HL-60 (cell line): ENCODE results near the gene STAM.

Source experiments
- GABPA ChIP-seq: IDR thresholded peaks from 2 replicates; pipeline ENCODE4 v1.6.1; 2012; ENCODE audit warnings: low read depth
- POLR2AphosphoS5 ChIP-seq: IDR thresholded peaks from 2 replicates; pipeline ENCODE4 v1.6.1; 2012; ENCODE audit warnings: low read depth
- SPI1 ChIP-seq: IDR thresholded peaks from 2 replicates; pipeline ENCODE4 v1.6.1; 2012; ENCODE audit warnings: low read depth, mild to moderate bottlenecking, borderline replicate concordance
- TF ChIP-seq, protein P1 (sequence below): IDR thresholded peaks from one replicate; pipeline ENCODE4 v1.5.1; 2011; ENCODE audit warnings: low read length, control low read depth, inconsistent platforms; ENCODE audit not compliant: insufficient read depth
- TF ChIP-seq, protein P2 (sequence below): IDR thresholded peaks from 2 replicates; pipeline ENCODE4 v1.6.1; 2012; ENCODE audit warnings: low read depth; ENCODE audit not compliant: insufficient replicate concordance

DNA sequence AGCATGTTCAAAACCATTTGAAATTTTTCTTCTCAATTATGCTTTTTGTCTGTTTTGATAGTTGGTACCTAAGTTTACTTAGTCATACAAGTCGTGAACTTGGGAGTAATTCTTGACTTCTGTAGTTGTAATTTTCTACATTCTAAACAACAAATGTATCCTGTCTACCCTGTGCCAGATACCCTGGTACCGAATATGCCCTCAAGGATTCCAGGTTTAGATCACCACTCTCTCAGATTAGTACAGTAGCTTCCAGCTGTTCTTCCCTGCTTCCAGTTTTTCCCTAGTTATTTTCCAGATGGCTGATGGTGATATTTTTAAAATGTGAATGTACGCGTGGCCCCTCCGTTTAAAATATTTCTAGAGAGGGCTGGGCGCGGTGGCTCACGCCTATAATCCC is 6.5 kb downstream of the STAM start:
- TF ChIP-seq POLR2AphosphoS5 = no peak
- TF ChIP-seq, protein P1, sequence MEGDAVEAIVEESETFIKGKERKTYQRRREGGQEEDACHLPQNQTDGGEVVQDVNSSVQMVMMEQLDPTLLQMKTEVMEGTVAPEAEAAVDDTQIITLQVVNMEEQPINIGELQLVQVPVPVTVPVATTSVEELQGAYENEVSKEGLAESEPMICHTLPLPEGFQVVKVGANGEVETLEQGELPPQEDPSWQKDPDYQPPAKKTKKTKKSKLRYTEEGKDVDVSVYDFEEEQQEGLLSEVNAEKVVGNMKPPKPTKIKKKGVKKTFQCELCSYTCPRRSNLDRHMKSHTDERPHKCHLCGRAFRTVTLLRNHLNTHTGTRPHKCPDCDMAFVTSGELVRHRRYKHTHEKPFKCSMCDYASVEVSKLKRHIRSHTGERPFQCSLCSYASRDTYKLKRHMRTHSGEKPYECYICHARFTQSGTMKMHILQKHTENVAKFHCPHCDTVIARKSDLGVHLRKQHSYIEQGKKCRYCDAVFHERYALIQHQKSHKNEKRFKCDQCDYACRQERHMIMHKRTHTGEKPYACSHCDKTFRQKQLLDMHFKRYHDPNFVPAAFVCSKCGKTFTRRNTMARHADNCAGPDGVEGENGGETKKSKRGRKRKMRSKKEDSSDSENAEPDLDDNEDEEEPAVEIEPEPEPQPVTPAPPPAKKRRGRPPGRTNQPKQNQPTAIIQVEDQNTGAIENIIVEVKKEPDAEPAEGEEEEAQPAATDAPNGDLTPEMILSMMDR = no peak
- no peak for TF ChIP-seq GABPA
- TF ChIP-seq, protein P2, sequence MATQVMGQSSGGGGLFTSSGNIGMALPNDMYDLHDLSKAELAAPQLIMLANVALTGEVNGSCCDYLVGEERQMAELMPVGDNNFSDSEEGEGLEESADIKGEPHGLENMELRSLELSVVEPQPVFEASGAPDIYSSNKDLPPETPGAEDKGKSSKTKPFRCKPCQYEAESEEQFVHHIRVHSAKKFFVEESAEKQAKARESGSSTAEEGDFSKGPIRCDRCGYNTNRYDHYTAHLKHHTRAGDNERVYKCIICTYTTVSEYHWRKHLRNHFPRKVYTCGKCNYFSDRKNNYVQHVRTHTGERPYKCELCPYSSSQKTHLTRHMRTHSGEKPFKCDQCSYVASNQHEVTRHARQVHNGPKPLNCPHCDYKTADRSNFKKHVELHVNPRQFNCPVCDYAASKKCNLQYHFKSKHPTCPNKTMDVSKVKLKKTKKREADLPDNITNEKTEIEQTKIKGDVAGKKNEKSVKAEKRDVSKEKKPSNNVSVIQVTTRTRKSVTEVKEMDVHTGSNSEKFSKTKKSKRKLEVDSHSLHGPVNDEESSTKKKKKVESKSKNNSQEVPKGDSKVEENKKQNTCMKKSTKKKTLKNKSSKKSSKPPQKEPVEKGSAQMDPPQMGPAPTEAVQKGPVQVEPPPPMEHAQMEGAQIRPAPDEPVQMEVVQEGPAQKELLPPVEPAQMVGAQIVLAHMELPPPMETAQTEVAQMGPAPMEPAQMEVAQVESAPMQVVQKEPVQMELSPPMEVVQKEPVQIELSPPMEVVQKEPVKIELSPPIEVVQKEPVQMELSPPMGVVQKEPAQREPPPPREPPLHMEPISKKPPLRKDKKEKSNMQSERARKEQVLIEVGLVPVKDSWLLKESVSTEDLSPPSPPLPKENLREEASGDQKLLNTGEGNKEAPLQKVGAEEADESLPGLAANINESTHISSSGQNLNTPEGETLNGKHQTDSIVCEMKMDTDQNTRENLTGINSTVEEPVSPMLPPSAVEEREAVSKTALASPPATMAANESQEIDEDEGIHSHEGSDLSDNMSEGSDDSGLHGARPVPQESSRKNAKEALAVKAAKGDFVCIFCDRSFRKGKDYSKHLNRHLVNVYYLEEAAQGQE = no peak
- TF ChIP-seq SPI1 = no peak
